Measurements from ENCODE around the gene CD93.

Gene CD93

GRCh38 chr20:23048283-23049200 is 37.6 kb downstream of the CD93 start:
- ATAC-seq (peak; percentile 22), DNase-seq (ENCODE audit: low spot score in 2 of 2) (no peak)
- Mint-ChIP-seq H3K27ac (no peak overlapping the region), H3K9me3 (no peaks in the 10 kb centered on the region), H3K4me1 (peaks cover 5% of the 10 kb centered on the region), H3K36me3 (peaks cover 6% of the 10 kb centered on the region), H3K4me3 (no peak overlapping the region)

- no peak overlapping the region for H3K27ac Mint-ChIP-seq
- H3K9me3 Mint-ChIP-seq, result no peaks in the 10 kb centered on the region
- H3K4me3 Mint-ChIP-seq, result no peak overlapping the region
- peaks cover 5% of the 10 kb centered on the region for H3K4me1 Mint-ChIP-seq
- H3K36me3 Mint-ChIP-seq, result peaks cover 6% of the 10 kb centered on the region
- DNase-seq (ENCODE audit: low spot score in 2 of 2) (no peak), ATAC-seq (no peak)
These were observed 38.3 kb downstream of the CD93 start for GRCh38 chr20:23047738-23048214.

GRCh38 chr20:23047001-23047737 is 39.0 kb downstream of the CD93 start:
- no peak overlapping the region for H3K4me3 Mint-ChIP-seq
- peaks cover 6% of the 10 kb centered on the region for H3K36me3 Mint-ChIP-seq
- peaks cover 5% of the 10 kb centered on the region for H3K4me1 Mint-ChIP-seq
- no peak for DNase-seq (ENCODE audit: low spot score in 2 of 2)
- H3K9me3 Mint-ChIP-seq, result no peaks in the 10 kb centered on the region
- ATAC-seq, result no peak
- H3K27ac Mint-ChIP-seq, result no peak overlapping the region

GRCh38 chr20:23046431-23046830 is 39.7 kb downstream of the CD93 start:
- ATAC-seq, result no peak
- H3K27ac Mint-ChIP-seq, result no peak overlapping the region
- no peak for DNase-seq (ENCODE audit: low spot score in 2 of 2)
- peaks cover 6% of the 10 kb centered on the region for H3K36me3 Mint-ChIP-seq
- H3K9me3 Mint-ChIP-seq, result no peaks in the 10 kb centered on the region
- peaks cover 5% of the 10 kb centered on the region for H3K4me1 Mint-ChIP-seq
- no peak overlapping the region for H3K4me3 Mint-ChIP-seq

GRCh38 chr20:23043376-23043775 is 42.7 kb downstream of the CD93 start:
- Mint-ChIP-seq H3K9me3 (no peaks in the 10 kb centered on the region), H3K4me1 (no peaks in the 10 kb centered on the region), H3K4me3 (no peak overlapping the region), H3K36me3 (peaks cover 6% of the 10 kb centered on the region), H3K27ac (no peak overlapping the region)
- ATAC-seq, result no peak
- DNase-seq (ENCODE audit: low spot score in 2 of 2), result no peak

GRCh38 chr20:23042270-23042669 is 43.9 kb downstream of the CD93 start:
- no peaks in the 10 kb centered on the region for H3K4me1 Mint-ChIP-seq
- no peak overlapping the region for H3K27ac Mint-ChIP-seq
- no peak for DNase-seq (ENCODE audit: low spot score in 2 of 2)
- ATAC-seq, result no peak
- no peaks in the 10 kb centered on the region for H3K9me3 Mint-ChIP-seq
- H3K36me3 Mint-ChIP-seq, result peaks cover 5% of the 10 kb centered on the region
- no peak overlapping the region for H3K4me3 Mint-ChIP-seq

GRCh38 chr20:23039885-23040508 is 46.1 kb downstream of the CD93 start:
- DNase-seq (ENCODE audit: low spot score in 2 of 2) (no peak), ATAC-seq (no peak)
- Mint-ChIP-seq H3K4me3 (no peak overlapping the region), H3K4me1 (no peaks in the 10 kb centered on the region), H3K9me3 (no peaks in the 10 kb centered on the region), H3K36me3 (no peaks in the 10 kb centered on the region), H3K27ac (no peak overlapping the region)

- Mint-ChIP-seq H3K4me3 (no peak overlapping the region), H3K4me1 (no peaks in the 10 kb centered on the region), H3K9me3 (no peaks in the 10 kb centered on the region), H3K27ac (no peak overlapping the region), H3K36me3 (no peaks in the 10 kb centered on the region)
- DNase-seq (ENCODE audit: low spot score in 2 of 2), result no peak
- ATAC-seq, result no peak
These were observed 46.8 kb downstream of the CD93 start for GRCh38 chr20:23039136-23039875.

GRCh38 chr20:23037017-23037481 is 49.1 kb downstream of the CD93 start:
- H3K36me3 Mint-ChIP-seq, result no peaks in the 10 kb centered on the region
- no peak overlapping the region for H3K4me3 Mint-ChIP-seq
- no peak for DNase-seq (ENCODE audit: low spot score in 2 of 2)
- no peak overlapping the region for H3K27ac Mint-ChIP-seq
- no peaks in the 10 kb centered on the region for H3K9me3 Mint-ChIP-seq
- ATAC-seq, result no peak
- H3K4me1 Mint-ChIP-seq, result no peaks in the 10 kb centered on the region

- no peak overlapping the region for H3K27ac Mint-ChIP-seq
- H3K4me3 Mint-ChIP-seq, result no peak overlapping the region
- H3K36me3 Mint-ChIP-seq, result no peaks in the 10 kb centered on the region
- ATAC-seq (no peak), DNase-seq (ENCODE audit: low spot score in 2 of 2) (no peak)
- no peaks in the 10 kb centered on the region for H3K4me1 Mint-ChIP-seq
- H3K9me3 Mint-ChIP-seq, result no peaks in the 10 kb centered on the region
These were observed 49.8 kb downstream of the CD93 start for GRCh38 chr20:23036371-23036770.

GRCh38 chr20:23035731-23036130 is 50.4 kb downstream of the CD93 start:
- H3K36me3 Mint-ChIP-seq, result no peaks in the 10 kb centered on the region
- no peak overlapping the region for H3K27ac Mint-ChIP-seq
- H3K9me3 Mint-ChIP-seq, result no peaks in the 10 kb centered on the region
- ATAC-seq (no peak), DNase-seq (ENCODE audit: low spot score in 2 of 2) (no peak)
- H3K4me1 Mint-ChIP-seq, result no peaks in the 10 kb centered on the region
- H3K4me3 Mint-ChIP-seq, result no peak overlapping the region

GRCh38 chr20:23034721-23035671 is 51.1 kb downstream of the CD93 start, which contains the start of gene SSTR4:
TSS of gene SSTR4 (plus strand) at chr20:23035312. CDS start at chr20:23035484, 172 bp downstream.
- Mint-ChIP-seq H3K27ac (no peak within 1 kb of the TSS), H3K36me3 (no peaks in the 10 kb centered on the region), H3K4me3 (no peak within 1 kb of the TSS), H3K9me3 (no peaks in the 10 kb centered on the region), H3K4me1 (no peaks in the 10 kb centered on the region)
- DNase-seq (ENCODE audit: low spot score in 2 of 2), result no peak
- ATAC-seq, result no peak

- H3K27ac Mint-ChIP-seq, result no peak overlapping the region
- no peak for DNase-seq (ENCODE audit: low spot score in 2 of 2)
- H3K9me3 Mint-ChIP-seq, result no peaks in the 10 kb centered on the region
- H3K4me1 Mint-ChIP-seq, result no peaks in the 10 kb centered on the region
- no peak for ATAC-seq
- H3K4me3 Mint-ChIP-seq, result no peak overlapping the region
- H3K36me3 Mint-ChIP-seq, result no peaks in the 10 kb centered on the region
These were observed 52.2 kb downstream of the CD93 start for GRCh38 chr20:23033918-23034317.

- DNase-seq (ENCODE audit: low spot score in 2 of 2) (no peak), ATAC-seq (no peak)
- H3K9me3 Mint-ChIP-seq, result no peaks in the 10 kb centered on the region
These were observed 53.4 kb downstream of the CD93 start for GRCh38 chr20:23032750-23033078.

More at GRCh38 chr20:23032750-23033078, 53.4 kb downstream of the CD93 start:
- H3K27ac Mint-ChIP-seq, result no peak overlapping the region
- no peaks in the 10 kb centered on the region for H3K36me3 Mint-ChIP-seq
- H3K4me3 Mint-ChIP-seq, result no peak overlapping the region
- no peaks in the 10 kb centered on the region for H3K4me1 Mint-ChIP-seq

All from stimulated activated effector memory CD8-positive, alpha-beta T cell treated with anti-CD3 and anti-CD28 coated beads, Interleukin-12 subunit alpha, Interleukin-12 subunit beta, amount 100 ng/mL, for 72 hours (primary cell).